ENCODE measurements around the gene ANKH.
"Not testable (repeated sequence)": the region's sequence is repeated elsewhere in the genome, so short reads cannot be mapped to it uniquely, and the experiment has no call there.

Gene ANKH

GRCh38 chr5:14830210-14831005, 41.2 kb downstream of the ANKH start:
- in situ Hi-C loops (cut with MboI; ENCODE audit: low sequenced_read_pairs), result no loop called here

DNA sequence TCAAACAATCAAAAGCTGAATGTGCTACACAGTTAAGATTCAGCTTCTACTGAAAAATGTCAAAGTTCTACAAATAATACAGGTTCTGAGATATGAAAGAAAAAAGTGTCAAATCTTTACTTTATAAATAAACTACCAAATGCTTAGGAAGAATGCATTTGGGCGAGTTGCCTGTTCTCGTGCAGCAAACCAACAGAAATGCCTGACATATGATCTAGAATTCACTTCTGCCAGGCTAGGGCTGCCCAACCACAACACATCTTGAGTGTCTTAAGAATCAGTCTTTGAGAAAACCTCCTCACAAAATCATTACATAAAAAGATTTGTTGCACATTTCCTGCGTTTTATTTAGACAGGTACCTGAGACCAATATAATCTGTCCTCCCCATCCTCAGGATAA, 42.2 kb downstream of the ANKH start:
- in situ Hi-C loops (cut with MboI; ENCODE audit: low sequenced_read_pairs), result no loop called here

GRCh38 chr5:14826714-14827113, 44.9 kb downstream of the ANKH start:
- in situ Hi-C loops (cut with MboI; ENCODE audit: low sequenced_read_pairs), result no loop called here

GRCh38 chr5:14825977-14826376, 45.6 kb downstream of the ANKH start:
- in situ Hi-C loops (cut with MboI; ENCODE audit: low sequenced_read_pairs), result no loop called here

DNA sequence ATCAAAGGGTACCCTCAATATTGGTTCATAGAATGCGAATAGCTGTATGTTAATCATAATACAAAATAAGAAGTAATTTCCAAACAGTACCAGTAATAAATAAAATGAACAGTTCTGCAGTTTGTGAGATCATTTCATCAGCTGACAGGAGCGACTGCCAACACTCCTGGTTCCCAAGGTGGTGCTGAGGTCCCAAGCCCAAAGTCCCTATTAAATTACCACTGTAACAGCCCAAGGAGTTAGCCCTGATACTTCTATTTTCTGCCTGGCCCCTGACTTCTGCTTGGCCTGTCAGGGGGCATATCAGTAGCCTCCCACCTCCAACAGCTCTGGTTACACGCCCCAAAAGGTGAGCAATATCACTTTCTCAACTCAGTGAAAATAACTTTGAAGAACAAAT, 47.1 kb downstream of the ANKH start:
- in situ Hi-C loops (cut with MboI; ENCODE audit: low sequenced_read_pairs), result no loop called here

- in situ Hi-C loops (cut with MboI; ENCODE audit: low sequenced_read_pairs), result no loop called here
Measured at GRCh38 chr5:14821100-14821845, 50.3 kb downstream of the ANKH start.

DNA sequence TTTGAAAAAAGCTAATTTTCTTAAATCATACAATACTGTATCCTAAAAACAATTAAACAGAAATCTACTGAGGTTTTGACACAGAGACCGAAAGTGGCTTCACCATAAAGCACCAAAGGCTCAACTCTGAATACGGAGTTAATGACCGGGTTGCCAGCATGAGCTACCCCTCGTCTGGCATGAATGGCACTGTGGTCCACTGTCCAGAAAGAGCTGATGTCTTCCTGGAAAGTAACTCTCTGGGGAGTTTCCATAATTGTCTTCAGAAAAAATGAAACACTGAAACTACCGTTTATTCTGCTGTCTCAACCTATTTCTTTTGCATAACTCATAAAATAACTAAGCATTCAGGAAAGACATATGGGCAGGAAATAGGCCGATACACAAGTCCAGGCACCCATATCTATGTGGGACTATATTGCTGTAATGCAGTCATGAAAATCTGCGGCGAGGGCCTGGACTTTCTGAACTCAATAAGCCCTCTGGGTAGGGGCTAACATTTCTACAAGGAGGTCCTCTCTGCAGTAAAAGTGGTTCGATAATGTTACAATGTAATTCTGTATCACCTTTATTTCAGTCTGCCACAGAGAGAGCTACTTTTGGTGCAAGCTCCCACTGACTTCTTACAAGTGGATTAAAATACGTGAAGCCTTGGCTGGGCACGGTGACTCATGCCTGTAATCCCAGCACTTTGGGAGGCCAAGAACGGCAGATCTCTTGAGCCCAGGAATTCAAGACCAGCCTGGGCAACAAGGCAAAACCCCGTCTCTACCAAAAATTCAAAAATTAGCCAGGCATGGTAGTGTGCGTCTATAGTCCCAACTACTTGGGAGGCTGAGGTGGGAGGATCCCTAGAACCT, 52.4 kb downstream of the ANKH start:
- in situ Hi-C loops (cut with MboI; ENCODE audit: low sequenced_read_pairs), result no loop called here

DNA sequence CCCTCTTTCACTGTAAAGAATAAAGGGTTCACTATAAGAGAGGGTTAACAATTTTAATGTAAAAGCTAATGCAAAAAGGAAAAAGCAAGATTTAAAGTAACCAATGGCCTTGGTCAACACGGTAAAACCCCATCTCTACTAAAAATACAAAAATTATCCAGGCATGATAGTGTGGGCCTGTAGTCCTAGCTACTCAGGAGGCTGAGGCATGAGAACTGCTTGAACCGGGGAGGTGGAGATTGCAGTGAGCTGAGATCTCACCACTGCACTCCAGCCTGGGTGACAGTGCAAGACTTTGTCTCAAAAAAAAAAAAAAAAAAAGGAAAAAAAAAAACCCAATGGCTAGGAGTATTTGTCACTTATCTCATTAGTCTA, 53.8 kb downstream of the ANKH start:
- in situ Hi-C loops (cut with MboI; ENCODE audit: low sequenced_read_pairs), result not testable (repeated sequence)

- in situ Hi-C loops (cut with MboI; ENCODE audit: low sequenced_read_pairs), result no loop called here
Measured at GRCh38 chr5:14816999-14817761, 54.4 kb downstream of the ANKH start.

- in situ Hi-C loops (cut with MboI; ENCODE audit: low sequenced_read_pairs), result no loop called here
Measured at GRCh38 chr5:14816374-14816998, 55.1 kb downstream of the ANKH start.

DNA sequence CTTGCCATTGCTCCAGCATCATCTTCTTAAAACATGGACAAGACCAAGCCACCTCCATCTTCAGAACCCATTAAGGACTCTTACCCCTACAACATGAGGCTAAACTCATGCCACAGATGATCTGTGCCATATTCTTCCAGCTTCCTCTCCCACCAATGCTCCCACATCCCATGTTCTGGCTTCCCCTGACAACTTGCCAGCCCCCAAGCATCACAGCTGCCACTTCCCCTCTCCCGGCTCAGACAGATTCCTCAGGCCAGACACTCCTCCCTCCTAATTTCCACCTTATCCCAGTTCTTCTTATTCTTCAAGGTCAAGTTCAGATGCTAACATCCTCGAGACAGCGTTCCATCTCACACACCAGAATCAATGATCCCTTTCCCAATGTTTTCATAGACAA, 57.8 kb downstream of the ANKH start:
- in situ Hi-C loops (cut with MboI; ENCODE audit: low sequenced_read_pairs), result no loop called here

DNA sequence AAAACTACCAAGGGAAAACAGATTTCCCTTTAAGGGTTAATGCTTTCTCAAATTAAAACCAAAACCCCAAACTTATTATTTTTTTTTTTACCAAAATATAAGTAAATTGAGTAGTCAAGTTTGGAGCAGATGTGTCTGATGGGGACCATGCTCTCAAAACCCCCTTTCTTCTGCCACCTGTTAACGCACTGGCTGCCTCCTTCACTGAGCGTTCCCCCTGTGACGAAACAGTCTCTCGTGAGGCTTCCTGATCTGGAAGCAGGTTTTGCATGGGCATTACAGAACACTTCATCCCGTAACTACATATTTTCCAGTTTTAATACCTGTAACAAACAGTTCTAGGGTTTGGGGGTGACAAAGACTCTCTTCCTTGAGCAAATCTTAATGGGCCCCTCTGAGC, 59.4 kb downstream of the ANKH start:
- in situ Hi-C loops (cut with MboI; ENCODE audit: low sequenced_read_pairs), result no loop called here

GRCh38 chr5:14810928-14811572, 60.5 kb downstream of the ANKH start:
- in situ Hi-C loops (cut with MboI; ENCODE audit: low sequenced_read_pairs), result no loop called here

DNA sequence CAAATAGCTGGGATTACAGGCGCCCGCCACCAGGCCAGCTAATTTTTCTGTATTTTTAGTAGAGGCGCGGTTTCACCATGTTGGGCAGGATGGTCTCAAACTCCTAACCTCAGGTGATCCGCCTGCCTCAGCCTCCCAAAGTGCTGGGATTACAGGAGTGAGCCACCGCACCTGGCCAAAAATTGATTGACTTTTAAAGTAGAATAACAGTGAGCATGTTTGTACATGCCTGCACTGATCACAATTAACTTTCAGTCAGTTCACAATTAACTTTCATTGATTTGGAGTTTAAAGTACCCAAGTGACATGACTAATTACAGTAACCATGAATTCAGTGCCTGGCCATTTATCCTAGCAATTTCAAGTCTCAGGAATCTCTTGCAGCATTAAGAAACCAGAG, 61.3 kb downstream of the ANKH start:
- in situ Hi-C loops (cut with MboI; ENCODE audit: low sequenced_read_pairs), result no loop called here

- in situ Hi-C loops (cut with MboI; ENCODE audit: low sequenced_read_pairs), result no loop called here
Measured at GRCh38 chr5:14809369-14810155, 62.0 kb downstream of the ANKH start.

DNA sequence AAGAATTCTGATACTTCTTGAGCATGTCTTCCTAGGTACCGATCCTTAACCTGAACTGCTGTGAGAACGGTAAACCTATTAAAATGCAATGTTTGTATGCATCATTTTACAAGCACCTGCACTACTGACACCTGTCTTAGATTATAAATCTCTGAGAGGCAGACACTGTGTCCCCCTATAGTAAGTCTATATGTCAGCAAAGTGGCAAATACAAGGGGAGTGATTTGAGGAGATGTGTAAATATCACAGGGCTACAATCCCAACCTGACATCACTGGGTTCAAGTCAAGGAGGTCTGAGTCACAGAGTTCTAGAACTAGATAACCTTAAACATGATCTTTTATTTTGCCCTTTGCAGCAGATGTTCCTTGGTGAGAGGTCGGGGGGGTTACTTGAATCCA, 64.1 kb downstream of the ANKH start:
- in situ Hi-C loops (cut with MboI; ENCODE audit: low sequenced_read_pairs), result no loop called here

- in situ Hi-C loops (cut with MboI; ENCODE audit: low sequenced_read_pairs), result no loop called here
Measured at GRCh38 chr5:14806456-14806855, 65.1 kb downstream of the ANKH start.

GRCh38 chr5:14802541-14802940, 69.0 kb downstream of the ANKH start:
- in situ Hi-C loops (cut with MboI; ENCODE audit: low sequenced_read_pairs), result no loop called here

- in situ Hi-C loops (cut with MboI; ENCODE audit: low sequenced_read_pairs), result no loop called here
Measured at GRCh38 chr5:14801792-14802191, 69.8 kb downstream of the ANKH start.

Measured in HL-60/S4 (cell line).